HEK293 (cell line): Measurements from ENCODE around the gene ST7.

Source experiments
- CTCF ChIA-PET: fragments of 350-600 bp; formaldehyde crosslinking; extraction: SDS; loops from one replicate; lab custom pipeline; 2021; ENCODE audit warnings: antibody characterized with exemption; lab: Yijun Ruan, JAX
- POLR2A ChIA-PET: fragments of 300-600 bp; formaldehyde crosslinking; extraction: SDS; loops from one replicate; lab custom pipeline; 2020; ENCODE audit warnings: antibody characterized with exemption, inconsistent platforms; lab: Yijun Ruan, JAX
- H3K27ac ChIP-seq: fragments of 200-500 bp; sonication (Bioruptor generic); 2 replicates; pipeline ENCODE4 v1.5.1; 2014; ENCODE audit warnings: low read depth, low read length, control low read depth, inconsistent platforms; ENCODE audit errors: extremely low read depth
- H3K36me3 ChIP-seq, 2 experiments: fragments of 200-500 bp in 1 of 2; sonication (Bioruptor generic) in 1 of 2; 1 replicate in 1 of 2; 2 replicates in 1 of 2; pipeline ENCODE4 v1.5.1; 2014 to 2017; ENCODE audit warnings: inconsistent platforms in 2 of 2, low read length in 2 of 2; ENCODE audit not compliant: control insufficient read depth in 2 of 2, insufficient read depth in 1 of 2
- H3K4me1 ChIP-seq: fragments of 200-500 bp; sonication (Bioruptor generic); 2 replicates; pipeline ENCODE4 v1.5.1; 2014; ENCODE audit warnings: mild to moderate bottlenecking, low read length, inconsistent platforms; ENCODE audit not compliant: control insufficient read depth, insufficient read depth
- H3K4me3 ChIP-seq: 2 replicates; pipeline ENCODE4 v1.5.1; 2011; ENCODE audit warnings: low read depth, mild to moderate bottlenecking, control low read depth, low read length, moderate library complexity
- H3K9me3 ChIP-seq: fragments of 200-500 bp; sonication (Bioruptor generic); 2 replicates; pipeline ENCODE4 v1.5.1; 2014; ENCODE audit warnings: low read depth, low read length, inconsistent platforms; ENCODE audit not compliant: control insufficient read depth, insufficient read depth
- BCL6B ChIP-seq: fragments of 450-650 bp; formaldehyde crosslinking; IDR thresholded peaks from 2 replicates; pipeline ENCODE4 v1.5.1; 2017; ENCODE audit warnings: missing biosample characterization, missing genetic modification characterization
- FEZF1 ChIP-seq: fragments of 450-650 bp; formaldehyde crosslinking; IDR thresholded peaks from 2 replicates; pipeline ENCODE4 v1.5.1; 2016; ENCODE audit warnings: missing biosample characterization, missing genetic modification characterization
- KLF10 ChIP-seq: fragments of 450-650 bp; IDR thresholded peaks from 2 replicates; pipeline ENCODE4 v1.5.1; 2018; ENCODE audit warnings: missing biosample characterization, mild to moderate bottlenecking, missing genetic modification characterization
- KLF9 ChIP-seq: fragments of 450-650 bp; formaldehyde crosslinking; IDR thresholded peaks from 2 replicates; pipeline ENCODE4 v1.5.1; 2016; ENCODE audit warnings: missing biosample characterization, missing genetic modification characterization, low read depth
- MEIS1 ChIP-seq: sonication (generic); formaldehyde crosslinking; IDR thresholded peaks from 2 replicates; pipeline ENCODE4 v1.8.1; 2022; ENCODE audit warnings: missing genetic modification reagents, mild to moderate bottlenecking, borderline replicate concordance
- PRDM6 ChIP-seq: fragments of 450-650 bp; formaldehyde crosslinking; IDR thresholded peaks from 2 replicates; pipeline ENCODE4 v1.5.1; 2017; ENCODE audit warnings: missing biosample characterization, missing genetic modification characterization
- TCF7L2 ChIP-seq: IDR thresholded peaks from 2 replicates; pipeline ENCODE4 v1.6.1; 2011; ENCODE audit warnings: low read depth, mild to moderate bottlenecking, inconsistent platforms, low read length, moderate library complexity, borderline replicate concordance
- WT1 ChIP-seq: fragments of 450-650 bp; formaldehyde crosslinking; IDR thresholded peaks from 2 replicates; pipeline ENCODE4 v1.5.1; 2016; ENCODE audit warnings: missing biosample characterization, missing genetic modification characterization
- ZFP41 ChIP-seq: fragments of 450-650 bp; formaldehyde crosslinking; IDR thresholded peaks from 2 replicates; pipeline ENCODE4 v1.5.1; 2016; ENCODE audit warnings: missing biosample characterization, missing genetic modification characterization, borderline replicate concordance
- ZIC2 ChIP-seq: fragments of 450-650 bp; formaldehyde crosslinking; IDR thresholded peaks from 2 replicates; pipeline ENCODE4 v1.5.1; 2016; ENCODE audit warnings: missing biosample characterization, missing genetic modification characterization
- ZNF121 ChIP-seq: fragments of 450-650 bp; formaldehyde crosslinking; IDR thresholded peaks from 2 replicates; pipeline ENCODE4 v1.5.1; 2016; ENCODE audit warnings: missing biosample characterization, missing genetic modification characterization
- ZNF138 ChIP-seq: fragments of 450-650 bp; formaldehyde crosslinking; IDR thresholded peaks from 2 replicates; pipeline ENCODE4 v1.5.1; 2016; ENCODE audit warnings: missing biosample characterization, missing genetic modification characterization, borderline replicate concordance
- ZNF146 ChIP-seq: fragments of 450-650 bp; formaldehyde crosslinking; IDR thresholded peaks from 2 replicates; pipeline ENCODE4 v1.5.1; 2016; ENCODE audit warnings: missing biosample characterization, missing genetic modification characterization
- ZNF148 ChIP-seq: fragments of 450-650 bp; formaldehyde crosslinking; IDR thresholded peaks from 2 replicates; pipeline ENCODE4 v1.5.0; 2017; ENCODE audit warnings: missing biosample characterization, missing genetic modification characterization, borderline replicate concordance
- ZNF510 ChIP-seq: fragments of 450-650 bp; formaldehyde crosslinking; IDR thresholded peaks from 2 replicates; pipeline ENCODE4 v1.5.1; 2018; ENCODE audit warnings: mild to moderate bottlenecking, missing genetic modification characterization, missing biosample characterization; ENCODE audit not compliant: insufficient replicate concordance
- ZNF521 ChIP-seq: fragments of 450-650 bp; formaldehyde crosslinking; IDR thresholded peaks from 2 replicates; pipeline ENCODE4 v1.5.1; 2017; ENCODE audit warnings: missing biosample characterization, mild to moderate bottlenecking, missing genetic modification characterization
- ZNF548 ChIP-seq: fragments of 450-650 bp; formaldehyde crosslinking; IDR thresholded peaks from 2 replicates; pipeline ENCODE4 v1.5.1; 2016; ENCODE audit warnings: missing biosample characterization, missing genetic modification characterization
- ZNF558 ChIP-seq: fragments of 450-650 bp; formaldehyde crosslinking; IDR thresholded peaks from 2 replicates; pipeline ENCODE4 v1.5.1; 2016; ENCODE audit warnings: missing biosample characterization, missing genetic modification characterization
- ZNF600 ChIP-seq: fragments of 450-650 bp; formaldehyde crosslinking; IDR thresholded peaks from 2 replicates; pipeline ENCODE4 v1.5.1; 2016; ENCODE audit warnings: missing biosample characterization, missing genetic modification characterization
- ZNF658 ChIP-seq: fragments of 450-650 bp; formaldehyde crosslinking; IDR thresholded peaks from 2 replicates; pipeline ENCODE4; 2016; ENCODE audit warnings: missing biosample characterization, missing genetic modification characterization
- ZNF768 ChIP-seq: fragments of 450-650 bp; formaldehyde crosslinking; IDR thresholded peaks from 2 replicates; pipeline ENCODE4 v1.5.1; 2018; ENCODE audit warnings: missing biosample characterization, mild to moderate bottlenecking, missing genetic modification characterization
- ZNF776 ChIP-seq: fragments of 450-650 bp; formaldehyde crosslinking; IDR thresholded peaks from 2 replicates; pipeline ENCODE4 v1.5.0; 2017; ENCODE audit warnings: missing biosample characterization, missing genetic modification characterization, borderline replicate concordance
- ZNF791 ChIP-seq: fragments of 450-650 bp; formaldehyde crosslinking; IDR thresholded peaks from 2 replicates; pipeline ENCODE4 v1.5.1; 2016; ENCODE audit warnings: missing biosample characterization, missing genetic modification characterization
- ZSCAN16 ChIP-seq: fragments of 450-650 bp; formaldehyde crosslinking; IDR thresholded peaks from 2 replicates; pipeline ENCODE4 v1.5.1; 2016; ENCODE audit warnings: missing biosample characterization, missing genetic modification characterization
- TF ChIP-seq, protein P1 (sequence below): fragments of 450-650 bp; formaldehyde crosslinking; IDR thresholded peaks from 2 replicates; pipeline ENCODE4 v1.5.1; 2016; ENCODE audit warnings: missing biosample characterization, missing genetic modification characterization
- TF ChIP-seq, protein P2 (sequence below): fragments of 450-650 bp; formaldehyde crosslinking; IDR thresholded peaks from 2 replicates; pipeline ENCODE4 v1.5.1; 2016; ENCODE audit warnings: missing biosample characterization, missing genetic modification characterization

Gene ST7

DNA sequence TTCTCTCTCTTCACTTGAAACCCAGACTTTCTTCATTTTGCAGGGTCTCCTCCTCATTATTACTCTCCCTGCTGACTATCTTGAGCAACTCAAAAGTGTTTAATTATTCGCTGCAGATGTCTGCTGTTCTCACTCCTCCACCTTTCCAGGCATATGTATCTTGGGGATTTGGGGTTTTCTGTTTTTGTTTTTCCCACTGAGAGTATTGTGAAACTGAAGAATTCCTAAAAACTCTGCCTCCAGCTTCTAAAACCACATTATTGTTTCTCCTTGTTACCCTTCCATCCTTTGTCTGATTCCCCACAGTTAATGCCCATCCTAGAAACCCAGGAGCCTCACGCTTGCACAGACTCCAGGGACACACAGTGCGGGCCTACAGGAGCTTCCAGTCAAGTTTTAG, 318.3 kb downstream of the ST7 start (continued):
- TF ChIP-seq ZNF768 (tag by site-specific recombination) (no peak), ZNF138 (tag by site-specific recombination) (no peak), FEZF1 (tag by site-specific recombination) (no peak), ZNF148 (no peak), ZNF558 (tag by site-specific recombination) (no peak), KLF10 (no peak), ZNF776 (tag by site-specific recombination) (no peak), KLF9 (tag by site-specific recombination) (no peak)

GRCh38 chr7:117272017-117272759, 318.9 kb downstream of the ST7 start:
- Histone ChIP-seq H3K4me3 (no peak overlapping the region), H3K27ac (no peak overlapping the region), H3K9me3 (no peaks in the 10 kb centered on the region), H3K36me3 (no peaks in the 10 kb centered on the region), H3K4me1 (0 out of 2 replicates have a peak, but pooled peaks cover 9% of the 10 kb centered on the region)
- POLR2A ChIA-PET, result no interaction called here
- CTCF ChIA-PET, result interaction anchor here (0.7 kb wide), 1 partner anchor 434 kb away, joined by 3 read pairs; no protein-coding TSS in a partner anchor
- TF ChIP-seq ZNF548 (tag by site-specific recombination) (no peak), ZNF121 (tag by site-specific recombination) (peak; percentile 96)
- TF ChIP-seq, protein P1, sequence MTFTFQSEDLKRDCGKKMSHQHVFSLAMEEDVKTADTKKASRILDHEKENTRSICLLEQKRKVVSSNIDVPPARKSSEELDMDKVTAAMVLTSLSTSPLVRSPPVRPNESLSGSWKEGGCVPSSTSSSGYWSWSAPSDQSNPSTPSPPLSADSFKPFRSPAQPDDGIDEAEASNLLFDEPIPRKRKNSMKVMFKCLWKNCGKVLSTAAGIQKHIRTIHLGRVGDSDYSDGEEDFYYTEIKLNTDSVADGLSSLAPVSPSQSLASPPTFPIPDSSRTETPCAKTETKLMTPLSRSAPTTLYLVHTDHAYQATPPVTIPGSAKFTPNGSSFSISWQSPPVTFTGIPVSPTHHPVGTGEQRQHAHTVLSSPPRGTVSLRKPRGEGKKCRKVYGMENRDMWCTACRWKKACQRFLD, result no peak

DNA sequence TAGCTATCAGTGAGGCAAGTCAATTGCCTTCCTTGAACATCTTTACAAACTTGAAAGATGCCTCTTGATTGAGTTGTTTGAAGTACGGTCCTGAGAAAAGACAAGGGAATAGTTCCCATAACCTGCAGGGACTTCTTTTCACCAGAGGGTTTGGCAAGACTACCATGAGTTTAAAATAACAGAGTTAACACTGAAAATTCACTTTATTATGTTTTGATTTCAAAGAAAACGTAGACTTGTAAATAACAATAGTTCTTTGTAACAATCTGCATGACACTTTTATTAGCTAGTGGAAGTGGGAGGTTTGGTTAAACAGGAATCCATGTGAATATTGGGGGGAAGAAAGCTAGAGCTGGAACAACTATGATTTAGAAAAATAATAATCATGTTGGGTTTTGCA, 320.0 kb downstream of the ST7 start:
- Histone ChIP-seq H3K27ac (peak overlapping the region; percentile 53), H3K4me1 (0 out of 2 replicates have a peak, but pooled peaks cover 9% of the 10 kb centered on the region), H3K4me3 (no peak overlapping the region), H3K36me3 (no peaks in the 10 kb centered on the region), H3K9me3 (no peaks in the 10 kb centered on the region)
- CTCF ChIA-PET, result interaction anchor here (0.5 to 1.9 kb wide), 2 partner anchors 12 to 129 kb away, joined by 3 to 7 read pairs; no protein-coding TSS in a partner anchor
- TF ChIP-seq ZIC2 (tag by site-specific recombination), result no peak
- no peak for TF ChIP-seq ZNF658 (tag by site-specific recombination)
- TF ChIP-seq ZFP41 (tag by site-specific recombination), result no peak
- TF ChIP-seq ZSCAN16 (tag by site-specific recombination), result no peak
- no peak for TF ChIP-seq ZNF146 (tag by site-specific recombination)
- TF ChIP-seq ZNF600 (tag by site-specific recombination), result no peak
- no peak for TF ChIP-seq ZNF521 (tag by site-specific recombination)
- no peak for TF ChIP-seq WT1 (tag by site-specific recombination)
- peak; percentile 94 for TF ChIP-seq PRDM6
- no peak for TF ChIP-seq ZNF791
- no peak for TF ChIP-seq MEIS1
- no peak for TF ChIP-seq ZNF510 (tag by site-specific recombination)
- TF ChIP-seq BCL6B, result peak; percentile 77
- no peak for TF ChIP-seq TCF7L2
- TF ChIP-seq, protein P2, sequence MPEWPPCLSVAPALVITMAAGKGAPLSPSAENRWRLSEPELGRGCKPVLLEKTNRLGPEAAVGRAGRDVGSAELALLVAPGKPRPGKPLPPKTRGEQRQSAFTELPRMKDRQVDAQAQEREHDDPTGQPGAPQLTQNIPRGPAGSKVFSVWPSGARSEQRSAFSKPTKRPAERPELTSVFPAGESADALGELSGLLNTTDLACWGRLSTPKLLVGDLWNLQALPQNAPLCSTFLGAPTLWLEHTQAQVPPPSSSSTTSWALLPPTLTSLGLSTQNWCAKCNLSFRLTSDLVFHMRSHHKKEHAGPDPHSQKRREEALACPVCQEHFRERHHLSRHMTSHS (tag by site-specific recombination), result no peak
- POLR2A ChIA-PET, result no interaction called here
